Measurements from ENCODE around the gene AMMECR1. TPM values are rescaled to one million over a fixed set of nuclear protein-coding genes. Genes with fewer than 3 reads are reported as not detected.

Gene AMMECR1
- total and polyA plus RNA-seq, 2 of the 4 experiments (the other 2 are of a cell fraction): 7.0 to 11.3 TPM

- H3K56ac ChIP-seq (ENCODE audit: extremely low read depth, insufficient read depth, low read length): no peak overlapping the region
- CTCF ChIA-PET: no interaction called here
- H2AK9ac ChIP-seq (replicated peaks; ENCODE audit: low read depth, low read length, poor library complexity): no peak overlapping the region
- peaks cover 3% of the 10 kb centered on the region; the same call in 1 of the 2 replicates for H3K9me3 ChIP-seq (ENCODE audit: control insufficient read depth, insufficient read depth, low read length)
- no peak overlapping the region for H4K8ac ChIP-seq (ENCODE audit: low read depth in 2 of 2, low read length in 2 of 2)
- no peak overlapping the region for H2BK5ac ChIP-seq (ENCODE audit: low read depth, low read length, poor library complexity, severe bottlenecking)
- POLR2A ChIA-PET (ENCODE audit: unreplicated experiment): no interaction called here
- H3K23ac ChIP-seq (ENCODE audit: low read depth, low read length): no peak overlapping the region
- no peaks in the 10 kb centered on the region for H3K27me3 ChIP-seq (ENCODE audit: control insufficient read depth, insufficient read depth, low read length)
- no peak overlapping the region for H3K14ac ChIP-seq (replicated peaks; ENCODE audit: low read depth, low read length)
- in situ Hi-C loops (cut with MboI; ENCODE audit: low sequenced_read_pairs) (no loop called here), intact Hi-C loops (cut with micrococcal nuclease) (no loop called here), dilution Hi-C loops (cut with HindIII; ENCODE audit: low sequenced_read_pairs, unreplicated experiment) (no loop called here)
- no peaks in the 10 kb centered on the region for H3K9me1 ChIP-seq (ENCODE audit: insufficient read depth, low read length)
- DNase-seq: no peak
- H2AK5ac ChIP-seq (ENCODE audit: low read depth, low read length): no peak overlapping the region
- no peak overlapping the region for H4K91ac ChIP-seq (ENCODE audit: insufficient read depth, low read depth, low read length)
- BruUV-seq (replicated peaks): no TSS peak
- H4K5ac ChIP-seq (ENCODE audit: low read depth, low read length): no peak overlapping the region
- H3K9ac ChIP-seq (ENCODE audit: low read depth, low read length): no peak overlapping the region
- ATAC-seq (ENCODE audit: low read depth): no peak
- H3K18ac ChIP-seq (ENCODE audit: low read depth, low read length): no peak overlapping the region
- TF ChIP-seq MAFK (IDR thresholded peaks at IDR 0.05; ENCODE audit: low read depth, low read length) (no peak), MAZ (IDR thresholded peaks at IDR 0.05; ENCODE audit: borderline replicate concordance, low read depth, low read length) (no peak), CHD1 (IDR thresholded peaks at IDR 0.05; ENCODE audit: low read depth, low read length) (no peak), FOS (IDR thresholded peaks at IDR 0.05; ENCODE audit: low read depth, low read length) (no peak), NFE2L2 (IDR thresholded peaks at IDR 0.05; ENCODE audit: low read depth, low read length) (no peak), RCOR1 (IDR thresholded peaks at IDR 0.05; ENCODE audit: insufficient replicate concordance, low read length) (no peak), CEBPB (IDR thresholded peaks at IDR 0.05; ENCODE audit: low read depth, low read length) (no peak), POLR2A (IDR thresholded peaks at IDR 0.05; ENCODE audit: low read depth, low read length) (no peak), MXI1 (IDR thresholded peaks at IDR 0.05; ENCODE audit: borderline replicate concordance, low read depth, low read length) (no peak), RFX5 (IDR thresholded peaks at IDR 0.05; ENCODE audit: low read depth, low read length) (no peak), SMC3 (IDR thresholded peaks at IDR 0.05; ENCODE audit: low read depth, low read length) (no peak), CTCF (conservative IDR thresholded peaks at IDR 0.05; ENCODE audit: low read depth, low read length) (no peak), RAD21 (IDR thresholded peaks at IDR 0.05; ENCODE audit: low read length) (no peak), BHLHE40 (IDR thresholded peaks at IDR 0.05; ENCODE audit: low read depth, low read length) (no peak)
- TF ChIP-seq, protein P1, sequence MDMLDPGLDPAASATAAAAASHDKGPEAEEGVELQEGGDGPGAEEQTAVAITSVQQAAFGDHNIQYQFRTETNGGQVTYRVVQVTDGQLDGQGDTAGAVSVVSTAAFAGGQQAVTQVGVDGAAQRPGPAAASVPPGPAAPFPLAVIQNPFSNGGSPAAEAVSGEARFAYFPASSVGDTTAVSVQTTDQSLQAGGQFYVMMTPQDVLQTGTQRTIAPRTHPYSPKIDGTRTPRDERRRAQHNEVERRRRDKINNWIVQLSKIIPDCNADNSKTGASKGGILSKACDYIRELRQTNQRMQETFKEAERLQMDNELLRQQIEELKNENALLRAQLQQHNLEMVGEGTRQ (IDR thresholded peaks at IDR 0.05; ENCODE audit: low read depth, low read length): no peak
- TF ChIP-seq, protein P2, sequence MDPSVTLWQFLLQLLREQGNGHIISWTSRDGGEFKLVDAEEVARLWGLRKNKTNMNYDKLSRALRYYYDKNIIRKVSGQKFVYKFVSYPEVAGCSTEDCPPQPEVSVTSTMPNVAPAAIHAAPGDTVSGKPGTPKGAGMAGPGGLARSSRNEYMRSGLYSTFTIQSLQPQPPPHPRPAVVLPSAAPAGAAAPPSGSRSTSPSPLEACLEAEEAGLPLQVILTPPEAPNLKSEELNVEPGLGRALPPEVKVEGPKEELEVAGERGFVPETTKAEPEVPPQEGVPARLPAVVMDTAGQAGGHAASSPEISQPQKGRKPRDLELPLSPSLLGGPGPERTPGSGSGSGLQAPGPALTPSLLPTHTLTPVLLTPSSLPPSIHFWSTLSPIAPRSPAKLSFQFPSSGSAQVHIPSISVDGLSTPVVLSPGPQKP (IDR thresholded peaks at IDR 0.05; ENCODE audit: borderline replicate concordance, low read depth, low read length): no peak
- H3K79me1 ChIP-seq (ENCODE audit: low read depth in 1 of 2, low read length in 2 of 2): no peaks in the 10 kb centered on the region
- no peak overlapping the region for H3K4ac ChIP-seq (ENCODE audit: low read depth, low read length)
- H2BK20ac ChIP-seq (ENCODE audit: low read depth, low read length): no peak overlapping the region
- no peak overlapping the region for H2BK15ac ChIP-seq (ENCODE audit: low read depth, low read length)
- H2AFZ ChIP-seq (replicated peaks; ENCODE audit: low read length, poor library complexity): no peak overlapping the region
- H3K4me2 ChIP-seq (ENCODE audit: low read depth, low read length): no peak overlapping the region
- H3K27ac ChIP-seq (ENCODE audit: insufficient read depth, low read length): no peak overlapping the region
- H3K4me3 ChIP-seq (ENCODE audit: insufficient read depth, low read depth, low read length): no peak overlapping the region
- no peak overlapping the region for H2BK120ac ChIP-seq (ENCODE audit: low read depth, low read length)
- no peaks in the 10 kb centered on the region for H3K36me3 ChIP-seq (ENCODE audit: control insufficient read depth, insufficient read depth, low read length)
- no peaks in the 10 kb centered on the region for H4K20me1 ChIP-seq (ENCODE audit: insufficient read depth, low read length)
- no peaks in the 10 kb centered on the region for H3K4me1 ChIP-seq (ENCODE audit: control insufficient read depth, insufficient read depth, low read length)
Measured at GRCh38 chrX:110321081-110321480, 3.2 kb upstream of the AMMECR1 start.
